IMR-90 (cell line): ENCODE measurements around the gene CNTN5. TPM values are rescaled to one million over a fixed set of nuclear protein-coding genes. Genes with fewer than 3 reads are reported as not detected.

Experiments used
- ATAC-seq: fragments of 200-7000 bp; cut with Tn5 transposase; 2 replicates; pipeline ENCODE4 v1.9.1; 2020; ENCODE audit warnings: low read depth, mild to moderate bottlenecking, moderate library complexity
- BruUV-seq: library from RNA; stranded (reverse); fragments of 400-500 nt; replicated peaks from 2 replicates; lab custom pipeline; 2021; lab: Mats Ljungman, UMichigan
- CTCF ChIA-PET: fragments of 300-600 bp; formaldehyde crosslinking; extraction: SDS; loops from one replicate; lab custom pipeline; 2021; ENCODE audit warnings: antibody characterized with exemption; lab: Yijun Ruan, JAX
- POLR2A ChIA-PET: fragments of 300-600 bp; sonication (Branson Sonifier 250); formaldehyde crosslinking; loops from one replicate; lab custom pipeline; 2022; ENCODE audit warnings: antibody characterized with exemption; ENCODE audit not compliant: unreplicated experiment; lab: Charles Lee
- DNase-seq: peaks from one replicate; pipeline ENCODE4 v3.0.0; 2013
- H2AFZ ChIP-seq: replicated peaks from 2 replicates; pipeline ENCODE3; 2013; ENCODE audit warnings: low read length, mild to moderate bottlenecking; ENCODE audit not compliant: poor library complexity
- H2AK5ac ChIP-seq: 2 replicates; pipeline ENCODE4 v1.6.1; 2013; ENCODE audit warnings: low read depth, low read length, inconsistent platforms
- H2AK9ac ChIP-seq: replicated peaks from 2 replicates; pipeline ENCODE3; 2013; ENCODE audit warnings: mild to moderate bottlenecking, low read depth, low read length, moderate library complexity; ENCODE audit not compliant: poor library complexity
- H2BK120ac ChIP-seq: 2 replicates; pipeline ENCODE4 v1.6.1; 2013; ENCODE audit warnings: low read depth, low read length, inconsistent platforms
- H2BK15ac ChIP-seq: 3 replicates; pipeline ENCODE4 v1.6.1; 2013; ENCODE audit warnings: low read depth, low read length, inconsistent platforms
- H2BK20ac ChIP-seq: 2 replicates; pipeline ENCODE4 v1.6.1; 2013; ENCODE audit warnings: low read depth, mild to moderate bottlenecking, inconsistent platforms, low read length, moderate library complexity
- H2BK5ac ChIP-seq: 2 replicates; pipeline ENCODE4 v1.6.1; 2013; ENCODE audit warnings: mild to moderate bottlenecking, low read depth, low read length, inconsistent platforms; ENCODE audit not compliant: poor library complexity, severe bottlenecking
- H3K14ac ChIP-seq: replicated peaks from 2 replicates; pipeline ENCODE4 v1.6.1; 2013; ENCODE audit warnings: low read depth, low read length, inconsistent platforms
- H3K18ac ChIP-seq: 2 replicates; pipeline ENCODE4 v1.6.1; 2013; ENCODE audit warnings: low read depth, low read length, control low read depth
- H3K23ac ChIP-seq: 2 replicates; pipeline ENCODE4 v1.6.1; 2013; ENCODE audit warnings: low read depth, low read length, inconsistent platforms
- H3K27ac ChIP-seq: 2 replicates; pipeline ENCODE4 v1.5.1; 2013; ENCODE audit warnings: mild to moderate bottlenecking, control low read depth, low read length; ENCODE audit not compliant: insufficient read depth
- H3K27me3 ChIP-seq: 2 replicates; pipeline ENCODE4 v1.6.1; 2013; ENCODE audit warnings: low read length; ENCODE audit not compliant: control insufficient read depth, insufficient read depth
- H3K36me3 ChIP-seq: 2 replicates; pipeline ENCODE4 v1.6.1; 2013; ENCODE audit warnings: low read length, mixed read lengths; ENCODE audit not compliant: control insufficient read depth, insufficient read depth
- H3K4ac ChIP-seq: 2 replicates; pipeline ENCODE4 v1.6.1; 2013; ENCODE audit warnings: low read depth, low read length, inconsistent platforms
- H3K4me1 ChIP-seq: 2 replicates; pipeline ENCODE4 v1.6.1; 2013; ENCODE audit warnings: low read length, mixed read lengths; ENCODE audit not compliant: control insufficient read depth, insufficient read depth
- H3K4me2 ChIP-seq: 2 replicates; pipeline ENCODE4 v1.6.1; 2013; ENCODE audit warnings: low read depth, mild to moderate bottlenecking, control low read depth, low read length, moderate library complexity
- H3K4me3 ChIP-seq: 2 replicates; pipeline ENCODE4 v1.5.1; 2013; ENCODE audit warnings: low read depth, mild to moderate bottlenecking, control low read depth, low read length, moderate library complexity; ENCODE audit not compliant: insufficient read depth
- H3K56ac ChIP-seq: 2 replicates; pipeline ENCODE4 v1.6.1; 2013; ENCODE audit warnings: low read length, inconsistent platforms; ENCODE audit not compliant: insufficient read depth; ENCODE audit errors: extremely low read depth
- H3K79me1 ChIP-seq, 2 experiments: 2 replicates each; pipeline ENCODE4 v1.6.1; 2013; ENCODE audit warnings: low read length in 2 of 2, inconsistent platforms in 1 of 2, low read depth in 1 of 2
- H3K9ac ChIP-seq: 2 replicates; pipeline ENCODE4 v1.6.1; 2013; ENCODE audit warnings: low read depth, low read length, control low read depth
- H3K9me1 ChIP-seq: 2 replicates; pipeline ENCODE4 v1.6.1; 2013; ENCODE audit warnings: low read length, inconsistent platforms; ENCODE audit not compliant: insufficient read depth
- H3K9me3 ChIP-seq: 2 replicates; pipeline ENCODE4 v1.6.1; 2013; ENCODE audit warnings: low read length; ENCODE audit not compliant: control insufficient read depth, insufficient read depth
- H4K20me1 ChIP-seq: 2 replicates; pipeline ENCODE4 v1.6.1; 2013; ENCODE audit warnings: low read length, inconsistent platforms; ENCODE audit not compliant: insufficient read depth
- H4K5ac ChIP-seq: 2 replicates; pipeline ENCODE4 v1.6.1; 2013; ENCODE audit warnings: mild to moderate bottlenecking, low read depth, low read length, control low read depth
- H4K8ac ChIP-seq, 2 experiments: 2 replicates each; pipeline ENCODE4 v1.6.1; 2013; ENCODE audit warnings: low read depth in 2 of 2, low read length in 2 of 2, control low read depth in 1 of 2, inconsistent platforms in 1 of 2
- H4K91ac ChIP-seq: 2 replicates; pipeline ENCODE4 v1.6.1; 2013; ENCODE audit warnings: low read depth, low read length, inconsistent platforms; ENCODE audit not compliant: insufficient read depth
- CEBPB ChIP-seq: IDR thresholded peaks from 2 replicates; pipeline ENCODE4 v1.6.1; 2012; ENCODE audit warnings: low read depth, low read length, improper control_type of control experiment
- CHD1 ChIP-seq: IDR thresholded peaks from 2 replicates; pipeline ENCODE4 v1.6.1; 2012; ENCODE audit warnings: low read depth, low read length, improper control_type of control experiment
- FOS ChIP-seq: fragments of 150-350 bp; IDR thresholded peaks from 2 replicates; pipeline ENCODE4 v1.6.1; 2016; ENCODE audit warnings: low read depth, low read length
- MAFK ChIP-seq: IDR thresholded peaks from 2 replicates; pipeline ENCODE4 v1.6.1; 2012; ENCODE audit warnings: low read depth, low read length, improper control_type of control experiment
- MXI1 ChIP-seq: IDR thresholded peaks from 2 replicates; pipeline ENCODE4 v1.6.1; 2012; ENCODE audit warnings: low read depth, mild to moderate bottlenecking, low read length, moderate library complexity, borderline replicate concordance
- NFE2L2 ChIP-seq: fragments of 150-350 bp; IDR thresholded peaks from 2 replicates; pipeline ENCODE4 v1.6.1; 2016; ENCODE audit warnings: low read depth, mild to moderate bottlenecking, low read length
- RAD21 ChIP-seq: IDR thresholded peaks from 2 replicates; pipeline ENCODE4 v1.6.1; 2012; ENCODE audit warnings: low read length, improper control_type of control experiment
- RCOR1 ChIP-seq: IDR thresholded peaks from 2 replicates; pipeline ENCODE4 v1.6.1; 2012; ENCODE audit warnings: mild to moderate bottlenecking, low read length, improper control_type of control experiment; ENCODE audit not compliant: insufficient replicate concordance
- RFX5 ChIP-seq: IDR thresholded peaks from 2 replicates; pipeline ENCODE4 v1.8.0; 2012; ENCODE audit warnings: low read depth, mild to moderate bottlenecking, low read length, moderate library complexity
- WGBS, 2 experiments: methylation state at CpG; one replicate each; pipeline versions ENCODE4 v1.1.5 to v1.1.7; 2013; ENCODE audit warnings: missing lambda C conversion rate in 2 of 2; ENCODE audit not compliant: insufficient read length in 1 of 2; ENCODE audit errors: extremely low coverage in 2 of 2; 5-methylcytosine and 5-hydroxymethylcytosine counted together
- dilution Hi-C: fragments of 300-500 bp; cut with HindIII; formaldehyde crosslinking; loops from one replicate; pipeline ENCODE4 v1.14.3; 2018; ENCODE audit warnings: low sequenced_read_pairs; ENCODE audit not compliant: unreplicated experiment
- in situ Hi-C: fragments of 300-500 bp; cut with MboI; formaldehyde crosslinking; loops from 3 replicates; pipeline ENCODE4 v1.14.3; 2019; ENCODE audit warnings: low sequenced_read_pairs, inconsistent platforms, mixed read lengths
- intact Hi-C: fragments of 100-400 bp; cut with micrococcal nuclease; formaldehyde crosslinking; loops from 2 replicates; pipeline ENCODE4 v1.10.0; 2022
- polyA plus RNA-seq, 3 experiments: library from polyadenylated mRNA; depleted of rRNA; stranded (reverse); fragments of >200 nt; gene quantifications; 2 replicates each; pipeline ENCODE4 v1.2.3, GENCODE V29; 2012; ENCODE audit warnings: low replicate concordance in 1 of 3
- total RNA-seq: library from RNA; depleted of rRNA; stranded (reverse); fragments of >200 nt; gene quantifications from 2 replicates; pipeline ENCODE4 v1.2.3, GENCODE V29; 2012
- TF ChIP-seq, protein P1 (sequence below): fragments of 150-350 bp; IDR thresholded peaks from 2 replicates; pipeline ENCODE4 v1.6.1; 2017; ENCODE audit warnings: mild to moderate bottlenecking, antibody characterized with exemption, low read length, low read depth

CNTN5 gene
- total and polyA plus RNA-seq, 2 of the 4 experiments (the other 2 are of a cell fraction) = not detected

DNA sequence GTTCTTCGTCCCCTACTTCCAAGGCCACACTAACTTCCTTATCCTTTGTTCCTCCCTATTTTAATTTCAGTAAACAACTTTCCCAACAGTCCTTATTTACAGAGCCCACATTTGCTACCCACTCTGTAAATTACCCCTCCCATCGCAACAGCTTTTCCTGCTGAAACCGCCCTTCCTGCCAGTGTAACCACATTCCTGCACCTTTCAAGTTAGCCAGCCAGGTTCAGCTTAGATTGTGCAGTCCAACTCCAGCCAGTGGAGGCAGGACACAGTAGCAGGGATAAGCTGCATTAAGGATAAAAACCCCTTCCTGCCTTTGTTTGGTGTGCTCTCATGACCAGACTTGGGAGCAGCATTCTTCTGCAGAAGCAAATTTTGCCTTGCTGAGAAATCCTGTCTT is 898.0 kb downstream of the CNTN5 start:
- no peak overlapping the region for H2AK9ac ChIP-seq
- intact Hi-C loops = no loop called here
- ATAC-seq = no peak

More for the DNA sequence above, 898.0 kb downstream of the CNTN5 start:
- ChIA-PET POLR2A (no interaction called here), CTCF (no interaction called here)
- Histone ChIP-seq H3K79me1 (no peaks in the 10 kb centered on the region), H3K9ac (no peak overlapping the region), H2BK15ac (no peak overlapping the region), H2BK120ac (no peak overlapping the region), H2BK20ac (no peak overlapping the region), H3K18ac (no peak overlapping the region), H3K27me3 (no peaks in the 10 kb centered on the region), H4K20me1 (no peaks in the 10 kb centered on the region), H3K23ac (no peak overlapping the region), H2AFZ (no peak overlapping the region), H3K4me2 (no peak overlapping the region), H4K8ac (no peak overlapping the region), H3K4ac (no peak overlapping the region), H4K5ac (no peak overlapping the region), H3K4me3 (no peak overlapping the region), H3K9me1 (no peaks in the 10 kb centered on the region), H2AK5ac (no peak overlapping the region), H3K4me1 (no peaks in the 10 kb centered on the region), H3K36me3 (no peaks in the 10 kb centered on the region), H4K91ac (no peak overlapping the region), H3K9me3 (peaks cover 5% of the 10 kb centered on the region), H2BK5ac (no peak overlapping the region), H3K14ac (no peak overlapping the region), H3K56ac (no peak overlapping the region), H3K27ac (no peak overlapping the region)
- dilution Hi-C loops (no loop called here), in situ Hi-C loops (no loop called here)
- 13% methylated on average over 1 of the region's 3 CpGs; no CpG with 5 or more reads in 1 of the 2 experiments for WGBS, 2 experiments
- DNase-seq = no peak
- no TSS peak for BruUV-seq
- TF ChIP-seq RFX5 = no peak
- TF ChIP-seq MXI1 = no peak
- TF ChIP-seq MAFK = no peak
- no peak for TF ChIP-seq NFE2L2
- no peak for TF ChIP-seq FOS
- no peak for TF ChIP-seq CEBPB
- TF ChIP-seq, protein P1, sequence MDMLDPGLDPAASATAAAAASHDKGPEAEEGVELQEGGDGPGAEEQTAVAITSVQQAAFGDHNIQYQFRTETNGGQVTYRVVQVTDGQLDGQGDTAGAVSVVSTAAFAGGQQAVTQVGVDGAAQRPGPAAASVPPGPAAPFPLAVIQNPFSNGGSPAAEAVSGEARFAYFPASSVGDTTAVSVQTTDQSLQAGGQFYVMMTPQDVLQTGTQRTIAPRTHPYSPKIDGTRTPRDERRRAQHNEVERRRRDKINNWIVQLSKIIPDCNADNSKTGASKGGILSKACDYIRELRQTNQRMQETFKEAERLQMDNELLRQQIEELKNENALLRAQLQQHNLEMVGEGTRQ = no peak
- TF ChIP-seq RAD21 = no peak
- no peak for TF ChIP-seq CHD1
- TF ChIP-seq RCOR1 = no peak
